ENCODE results near the gene IFI16.
A peak's percentile ranks its signal among the peaks of the same experiment; 100 is the strongest.
"Not testable (repeated sequence)": the region's sequence is repeated elsewhere in the genome, so short reads cannot be mapped to it uniquely, and the experiment has no call there.

Gene IFI16

DNA sequence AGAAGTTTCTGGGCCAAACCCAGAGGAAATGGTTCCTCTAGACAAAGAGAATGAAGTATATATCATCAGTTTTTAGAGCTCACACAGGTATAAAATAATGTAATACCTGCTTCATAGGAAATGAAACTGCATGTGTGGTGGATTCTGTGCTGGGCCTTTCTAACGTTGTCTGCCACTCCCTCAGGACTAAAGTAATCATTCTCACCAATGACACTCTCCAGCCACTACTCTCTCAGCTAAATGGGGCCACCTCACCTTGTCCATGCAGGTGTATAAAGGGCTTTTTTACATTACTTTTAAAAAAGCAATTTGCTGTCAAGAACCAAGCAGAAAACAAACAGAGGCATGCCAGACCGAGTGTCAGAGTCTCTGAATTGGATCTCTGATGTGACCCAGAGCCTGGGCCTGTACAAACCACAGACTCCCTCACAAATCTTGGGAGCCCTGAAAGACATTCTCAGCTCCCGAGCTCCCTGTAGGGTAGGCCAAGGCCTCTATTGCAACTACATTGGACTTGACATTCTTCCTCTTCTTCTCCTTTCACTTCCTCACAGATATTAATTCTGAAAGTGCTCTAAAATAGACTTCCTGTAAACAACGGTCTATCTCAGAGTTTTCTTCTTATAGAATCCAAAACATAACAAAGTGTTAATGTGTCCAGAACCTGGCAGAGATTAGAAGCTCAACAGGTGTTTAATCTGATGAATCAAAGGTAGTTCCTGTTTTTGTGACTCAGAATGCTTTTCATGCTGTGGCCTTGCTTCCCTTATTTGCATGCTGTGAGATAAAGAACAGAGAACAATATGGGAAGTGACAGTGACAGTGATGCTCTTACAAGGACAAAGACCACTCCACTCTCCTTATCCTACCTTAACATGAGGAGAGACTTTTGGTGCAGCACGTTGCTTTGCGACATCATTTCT lies 58.3 kb downstream of the IFI16 start:
- DNase-seq = no peak

DNA sequence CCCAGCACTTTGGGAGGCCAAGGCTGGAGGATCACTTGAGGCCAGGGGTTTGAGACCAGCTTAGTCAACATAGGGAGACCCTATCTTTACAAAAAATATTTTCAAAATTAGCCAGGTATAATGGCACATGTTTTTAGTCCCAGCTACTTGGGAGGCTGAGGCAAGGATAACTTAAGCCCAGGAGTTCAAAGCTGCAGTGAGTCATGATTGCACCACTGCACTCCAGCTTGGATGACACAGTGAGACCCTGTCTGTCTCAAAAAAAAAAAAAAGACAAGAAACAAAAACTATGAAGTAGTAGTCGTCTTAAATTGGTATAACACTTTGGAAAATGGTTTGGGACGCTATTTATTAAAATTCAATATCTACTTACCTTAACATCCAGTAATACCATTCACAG lies 59.2 kb downstream of the IFI16 start:
- DNase-seq = no peak

DNA sequence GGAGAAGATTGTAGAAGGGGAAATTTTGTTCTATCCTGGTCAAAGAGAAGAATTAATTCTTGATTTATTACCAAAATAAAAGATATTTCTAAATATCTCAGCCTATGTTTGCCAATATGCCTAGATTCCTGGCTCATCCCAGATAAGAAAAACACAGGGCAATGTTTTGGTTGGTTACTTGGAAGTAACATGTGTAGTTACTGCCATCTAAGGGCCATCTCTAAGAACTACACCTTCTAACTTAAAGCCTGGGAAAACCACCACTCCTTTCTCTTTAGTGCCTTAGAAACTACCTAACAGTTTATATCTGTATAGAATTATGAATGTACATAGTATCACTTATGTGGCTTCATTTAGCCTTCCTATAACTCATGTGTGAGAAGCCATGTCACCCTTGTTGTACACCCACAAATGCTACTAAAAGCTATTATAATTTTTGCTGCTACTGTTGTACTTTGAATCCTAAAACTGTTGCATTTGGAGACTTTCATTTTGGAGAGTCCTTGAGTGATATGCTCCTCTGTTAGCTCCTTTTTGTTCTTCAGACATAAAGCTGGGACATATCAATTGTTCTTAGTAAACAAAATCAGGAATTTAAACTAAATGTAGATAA lies 62.4 kb downstream of the IFI16 start:
- no peak for DNase-seq

DNA sequence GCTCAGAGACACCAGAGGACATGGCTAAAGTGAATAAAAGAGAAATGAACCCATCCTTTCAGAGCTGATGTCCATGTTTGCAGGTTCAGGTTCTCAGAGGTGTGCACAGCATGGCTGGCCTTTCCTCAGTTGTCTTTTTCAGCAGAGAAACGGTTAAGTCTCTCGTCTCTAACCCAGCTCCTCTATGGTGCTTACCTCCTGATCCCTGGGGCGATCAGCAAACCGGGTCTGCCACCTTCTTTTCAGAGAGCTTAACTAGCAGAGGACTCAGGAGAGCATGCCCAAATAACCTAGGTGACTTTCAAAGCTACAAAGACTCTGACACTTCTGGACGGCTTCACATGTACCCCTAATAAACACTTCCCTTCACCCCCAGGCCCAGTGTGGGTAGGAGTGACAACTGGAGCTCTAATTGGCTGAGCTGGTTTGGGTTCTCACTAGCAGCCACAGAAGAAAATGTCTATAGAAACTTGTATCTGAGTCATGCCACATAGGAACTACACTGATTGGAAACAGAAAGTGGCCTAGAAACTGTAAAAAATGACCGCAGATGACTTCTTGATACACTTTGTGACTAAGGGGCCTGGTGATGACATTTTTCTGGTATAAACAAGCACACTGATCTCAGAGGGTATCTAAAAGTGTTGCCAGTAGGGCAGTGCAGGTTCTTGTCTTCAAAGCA lies 66.9 kb downstream of the IFI16 start, which contains the start of gene AIM2:
AIM2 (minus strand) TSS at position 329 of the 682 bp plus-strand sequence. CDS start 3,267 bp downstream, outside the sequence.
- no peak for DNase-seq

DNA sequence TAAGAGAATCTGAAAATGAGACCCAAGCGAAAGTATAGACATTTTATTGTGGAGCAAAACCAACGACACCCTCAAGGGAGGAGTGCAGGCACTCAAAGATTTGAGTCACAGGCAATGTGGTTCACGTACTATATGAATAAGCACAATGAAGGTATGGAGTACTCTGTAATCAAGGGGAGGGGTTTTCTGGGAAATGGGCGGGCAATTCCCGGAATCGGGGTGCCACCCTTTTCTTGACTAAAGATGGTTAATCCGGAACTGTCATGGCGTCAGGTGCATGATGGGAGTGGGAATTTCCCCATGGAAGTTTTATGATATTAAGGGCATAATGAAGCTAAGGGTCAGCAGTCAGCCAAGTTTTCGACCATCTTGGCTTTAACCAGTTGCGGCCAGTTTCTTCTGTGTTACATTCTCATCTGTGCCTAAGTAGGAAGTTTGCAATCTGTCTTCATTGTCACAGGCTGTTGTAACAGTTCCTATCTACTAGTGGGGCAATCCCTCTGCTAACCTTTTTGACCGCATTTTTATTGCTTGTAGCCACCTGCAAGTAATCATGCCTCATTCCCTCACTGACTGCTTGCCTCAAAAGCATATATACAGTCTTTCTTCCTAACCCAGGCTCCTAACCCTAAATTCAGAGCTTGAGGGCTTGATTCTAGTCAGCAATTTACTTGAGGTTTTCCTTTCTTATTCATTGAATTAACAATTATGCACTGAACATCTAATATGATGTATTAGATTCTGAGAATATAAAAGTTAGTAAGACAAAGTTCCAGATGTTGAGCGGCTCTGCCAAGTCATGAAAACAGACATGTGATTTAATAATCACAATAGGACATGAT lies 67.6 kb downstream of the IFI16 start:
- no peak for DNase-seq

DNA sequence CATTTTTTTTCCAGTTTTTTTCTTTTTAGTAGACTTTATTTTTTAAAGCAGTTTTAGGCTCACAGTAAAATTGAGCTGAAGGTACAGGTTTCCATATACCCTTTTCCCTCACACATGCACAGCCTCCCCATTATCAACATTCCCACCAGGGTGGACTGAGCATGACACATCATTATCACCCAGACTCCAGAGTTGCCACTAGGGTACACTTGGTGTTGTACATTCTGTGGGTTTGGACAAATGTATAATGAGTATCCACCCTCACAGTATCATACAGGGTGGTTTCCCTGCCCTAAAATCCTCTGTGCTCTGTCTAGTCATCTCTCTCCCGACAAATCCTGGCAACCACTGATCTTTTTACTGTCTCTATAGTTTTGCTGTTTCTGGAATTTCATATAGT lies 69.8 kb downstream of the IFI16 start:
- DNase-seq = no peak

DNA sequence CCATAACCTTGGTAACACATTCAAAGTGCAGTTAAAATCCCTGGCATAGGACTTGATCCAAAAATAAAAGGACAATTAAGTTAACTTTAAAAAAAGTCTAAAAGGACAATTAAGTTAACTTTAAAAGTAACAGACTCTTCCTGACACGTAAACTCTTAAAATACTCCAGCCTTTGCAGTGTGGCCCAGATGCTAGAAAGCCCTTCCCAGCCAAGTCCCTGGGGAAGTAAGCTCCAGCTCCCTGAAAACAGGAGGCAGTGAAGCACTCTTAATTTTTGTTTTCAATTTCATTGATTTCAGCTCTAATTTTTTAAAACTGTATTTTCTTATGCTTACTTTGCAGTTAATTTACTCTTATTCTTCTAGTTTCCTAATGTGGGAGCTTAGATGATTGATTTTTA lies 71.9 kb downstream of the IFI16 start:
- no peak for DNase-seq

DNA sequence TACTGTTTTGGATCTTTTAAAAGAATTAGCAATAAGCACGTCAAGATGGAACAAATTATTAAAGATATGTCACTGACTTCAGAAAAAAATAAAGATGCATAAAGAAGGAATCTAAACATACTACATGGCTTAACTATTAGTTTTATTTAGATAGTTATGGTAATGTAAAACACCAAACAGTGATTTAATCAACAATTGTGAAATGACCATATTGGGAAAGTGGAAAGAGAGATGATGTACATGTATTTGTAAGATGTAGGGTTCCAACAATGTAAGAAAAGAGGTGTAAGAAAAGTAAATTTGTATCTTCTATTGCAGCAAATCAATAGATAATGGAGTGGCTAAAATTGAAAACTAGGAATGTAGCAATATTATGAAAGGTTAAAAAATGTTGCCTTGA lies 73.3 kb downstream of the IFI16 start:
- DNase-seq = no peak

DNA sequence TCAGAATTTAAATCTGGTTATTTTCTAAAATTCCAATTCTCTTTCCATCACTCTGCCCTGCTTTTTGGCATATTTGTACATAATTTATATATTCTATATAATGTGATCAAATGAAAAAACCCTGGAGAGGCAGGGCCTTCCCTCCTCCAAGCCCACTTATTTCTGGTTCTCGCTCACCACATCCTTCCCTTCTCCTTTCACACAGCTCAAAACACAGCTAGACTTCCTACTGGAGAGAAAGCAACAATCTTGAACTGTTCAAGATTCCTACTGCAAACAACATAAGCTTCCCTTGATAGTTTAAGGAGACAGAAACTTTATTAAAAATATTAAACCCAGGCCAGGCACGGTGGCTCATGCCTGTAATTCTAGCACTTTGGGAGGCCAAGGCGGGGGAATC lies 74.4 kb downstream of the IFI16 start:
- no peak for DNase-seq

DNA sequence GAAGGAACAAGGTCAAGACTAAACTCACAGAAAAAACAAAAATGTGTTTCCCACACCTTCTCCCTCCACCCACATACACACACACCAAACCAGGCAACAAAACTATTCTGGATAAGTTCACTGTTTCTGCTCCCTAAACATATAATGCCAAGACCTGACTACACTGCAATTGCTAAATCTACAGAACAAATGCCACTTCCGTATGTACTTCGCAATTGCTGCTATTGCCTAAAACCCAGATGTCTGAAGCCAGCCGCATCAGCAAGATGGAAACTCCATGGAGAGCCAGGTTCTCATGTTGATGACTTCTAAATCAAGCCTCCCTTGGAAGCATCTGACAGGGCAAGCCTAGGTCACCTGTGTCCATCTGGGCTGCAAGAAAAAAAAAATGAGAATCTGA lies 75.2 kb downstream of the IFI16 start:
- no peak for DNase-seq

DNA sequence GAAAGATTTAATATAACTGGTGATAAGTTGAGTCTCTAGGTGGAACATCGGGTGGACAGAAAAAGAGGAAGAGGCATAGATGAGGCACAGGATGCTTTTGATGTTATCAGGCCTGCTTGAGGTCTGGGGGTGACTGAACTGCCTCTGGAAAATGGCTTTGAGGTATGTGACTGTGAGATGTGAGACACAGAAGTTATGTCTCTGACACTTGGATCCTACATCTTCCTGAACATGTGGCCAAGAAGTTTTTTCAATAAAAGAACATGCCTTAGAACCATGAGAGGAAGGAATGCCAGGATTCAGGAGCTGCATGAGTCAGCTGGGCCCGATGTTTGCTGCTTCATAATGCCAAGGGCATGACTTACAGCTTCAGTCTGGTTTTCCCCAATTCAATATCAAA lies 78.3 kb downstream of the IFI16 start:
- no peak for DNase-seq

DNA sequence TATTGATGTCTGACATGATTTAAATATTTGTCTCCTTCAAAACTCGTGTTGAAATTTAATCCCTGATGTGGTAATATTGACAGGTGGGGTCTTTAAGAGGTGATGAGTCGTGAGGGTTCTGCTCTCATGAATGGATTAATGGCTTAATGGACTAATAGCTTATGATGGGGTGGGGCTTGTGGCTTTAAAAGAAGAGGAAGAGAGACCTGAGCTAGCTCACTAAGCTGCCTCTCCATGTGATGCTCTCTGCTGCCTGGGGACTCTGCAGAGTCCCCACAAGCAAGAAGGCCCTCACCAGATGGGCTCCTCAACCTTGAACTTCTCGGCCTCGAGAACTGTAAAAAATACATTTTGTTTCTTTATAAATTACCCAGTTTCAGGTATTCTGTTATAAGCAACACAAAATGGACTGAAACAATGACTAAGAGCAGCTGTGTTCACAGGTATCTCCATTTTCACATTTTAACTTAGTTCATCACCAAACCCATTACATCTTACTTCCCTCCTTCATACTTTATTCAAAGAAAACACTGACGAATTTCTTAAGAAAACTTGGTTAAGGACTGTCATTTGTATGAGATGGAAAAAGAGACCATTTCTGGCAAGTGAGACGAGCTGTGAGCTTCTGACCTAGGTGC lies 79.0 kb downstream of the IFI16 start:
- peak; percentile 22 for DNase-seq

DNA sequence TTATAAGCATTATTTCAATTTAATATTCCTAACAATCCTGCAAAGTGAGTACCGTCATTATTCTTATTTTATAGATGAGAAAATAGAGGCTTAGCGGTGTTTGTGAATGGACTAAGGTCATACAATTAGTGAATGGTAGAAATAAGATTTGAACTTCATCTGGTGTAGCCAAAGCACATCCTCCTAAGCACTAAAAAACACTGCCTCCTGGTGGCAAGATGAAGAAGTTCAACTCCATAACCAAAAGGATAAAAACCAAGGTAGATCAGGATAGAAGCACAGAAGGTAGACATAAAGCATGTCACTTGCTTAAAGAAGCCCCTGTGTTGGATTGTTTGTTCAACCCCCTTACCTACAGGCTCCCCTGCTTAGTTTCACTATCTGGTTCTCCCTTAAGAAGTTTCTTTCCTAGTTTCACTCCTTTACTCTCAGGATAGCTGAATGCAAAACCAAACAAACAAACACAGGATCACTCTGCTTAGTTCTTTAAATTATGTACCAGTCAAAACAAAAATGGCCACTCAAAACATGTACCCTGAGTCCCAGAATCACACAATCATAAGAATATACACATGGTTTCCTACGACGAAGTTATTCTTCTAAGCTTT lies 79.6 kb downstream of the IFI16 start:
- no peak for DNase-seq

DNA sequence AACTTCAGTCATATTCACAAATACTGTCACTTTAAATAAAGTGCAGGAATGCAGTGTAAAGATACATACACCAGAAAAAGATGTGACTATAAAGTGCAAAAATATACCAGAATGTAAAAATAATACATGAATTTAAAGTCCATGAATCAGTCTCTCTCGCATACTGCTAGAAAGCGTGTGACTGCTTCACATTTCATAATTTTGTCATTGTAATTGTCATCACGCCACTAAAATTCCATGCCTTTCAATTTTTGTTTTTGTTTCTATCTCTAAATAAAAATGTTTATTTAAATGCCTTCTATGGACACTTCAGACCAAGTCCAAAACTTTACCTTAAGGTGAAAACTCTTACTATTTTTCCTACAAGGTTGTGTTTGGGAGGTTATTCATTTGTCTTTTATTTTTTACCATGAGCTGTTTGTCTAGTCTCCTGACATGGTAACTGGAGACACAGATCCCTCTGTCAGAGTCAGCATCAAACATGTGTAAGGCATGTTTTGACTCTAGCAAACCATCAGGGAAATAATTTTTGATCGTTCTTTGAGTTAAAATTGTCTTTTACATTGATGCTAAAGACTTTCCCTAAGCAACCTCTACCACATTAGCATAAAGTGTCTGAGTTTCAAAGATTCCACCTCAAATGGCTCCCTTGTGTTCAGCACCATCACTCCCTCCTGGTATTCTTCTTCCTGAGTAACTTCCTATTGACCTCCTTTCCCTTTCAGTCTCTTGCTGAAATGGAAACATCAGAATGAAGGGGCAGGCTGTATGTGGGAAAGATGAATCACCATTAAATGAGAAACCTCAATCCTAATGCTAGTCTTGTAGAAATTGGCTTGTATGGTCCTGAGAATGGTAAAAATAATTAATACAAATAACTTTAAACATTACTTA lies 80.8 kb downstream of the IFI16 start:
- DNase-seq = no peak

DNA sequence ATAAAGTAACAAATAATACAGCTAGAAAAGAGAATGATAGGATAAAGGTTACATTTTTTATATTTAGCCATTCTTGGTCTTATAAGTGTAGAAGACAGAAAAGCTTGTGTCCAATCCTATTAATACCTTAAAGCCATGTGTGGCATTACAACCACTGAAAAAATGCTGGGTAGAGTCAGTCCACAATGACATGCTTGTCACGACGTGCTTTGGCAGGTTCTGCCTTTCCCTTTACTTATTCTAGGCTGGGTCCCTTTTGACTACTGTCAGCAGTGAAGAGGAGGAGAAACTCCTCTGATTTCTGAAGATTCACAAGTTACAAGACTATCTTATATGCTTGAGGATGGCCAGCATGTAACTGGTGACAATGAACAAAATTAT lies 81.5 kb downstream of the IFI16 start:
- no peak for DNase-seq

DNA sequence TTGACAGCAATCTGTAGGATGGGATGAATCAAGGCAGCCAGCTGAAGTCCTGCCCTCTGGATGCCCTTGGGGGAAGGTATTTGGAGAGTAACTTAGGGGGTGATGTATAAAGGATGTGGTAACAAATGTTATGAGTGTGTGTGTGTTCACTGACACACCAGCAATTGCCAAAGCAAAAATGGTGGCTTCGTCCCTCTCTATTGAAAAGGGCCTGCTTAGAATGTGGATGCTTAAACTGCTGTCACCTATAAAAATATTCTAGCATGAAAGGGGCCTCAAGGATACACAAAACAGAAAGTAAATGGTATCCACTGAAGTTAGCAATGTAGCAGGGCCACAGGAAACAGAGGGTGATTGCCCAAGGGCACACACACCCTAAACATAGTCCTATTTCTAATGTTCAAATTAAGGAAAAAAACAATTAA lies 81.9 kb downstream of the IFI16 start:
- DNase-seq = no peak

DNA sequence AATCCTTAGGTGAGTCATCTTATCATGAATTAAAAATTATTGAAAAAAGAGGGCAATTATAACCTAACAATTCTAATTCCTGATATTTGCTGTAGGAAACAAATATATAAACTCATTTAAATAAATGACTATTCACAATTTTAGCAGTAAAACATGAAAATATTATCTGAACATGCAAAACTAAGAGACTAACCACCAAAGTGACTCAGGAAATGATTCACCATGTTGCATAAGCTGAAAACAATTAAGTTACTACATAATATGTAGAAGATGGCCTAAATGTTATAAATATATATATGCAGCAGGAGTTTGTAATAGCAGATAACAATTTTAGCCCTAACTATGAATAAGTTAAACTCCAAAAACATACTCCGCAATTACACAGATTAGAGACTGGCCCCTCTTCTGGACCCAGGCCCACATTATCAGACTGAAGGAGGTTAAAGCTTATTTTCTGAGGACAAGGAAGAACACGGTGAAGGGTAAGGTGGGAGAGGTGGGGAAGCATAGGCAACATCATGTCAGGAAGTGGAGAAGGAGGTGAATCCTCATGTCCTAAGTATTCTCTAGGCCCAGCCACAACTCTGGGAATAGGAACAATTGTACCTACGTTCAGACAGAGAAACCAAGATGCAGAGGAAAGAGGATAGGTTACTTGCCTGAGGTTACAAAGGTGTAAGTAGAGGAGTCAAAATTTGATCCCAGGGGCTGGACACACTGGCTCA lies 82.5 kb downstream of the IFI16 start:
- no peak for DNase-seq

DNA sequence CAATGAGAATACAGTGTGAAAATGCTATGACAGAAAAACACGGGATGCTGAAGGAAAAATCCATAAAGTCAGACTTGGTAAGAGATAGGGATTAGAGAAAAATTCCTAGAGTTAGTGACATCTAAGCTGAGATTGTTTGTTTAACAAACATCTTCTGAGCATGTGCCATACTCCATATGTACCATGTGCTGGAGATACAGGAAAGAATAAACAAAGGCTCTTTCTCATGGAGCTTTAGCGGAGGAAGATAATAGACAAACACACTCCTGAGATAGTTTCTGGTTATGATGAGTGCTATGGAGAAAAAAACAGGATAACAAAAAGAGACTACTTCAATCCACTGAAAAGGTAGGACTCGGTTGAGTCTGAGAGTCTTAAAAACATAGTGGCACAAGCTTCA lies 88.9 kb downstream of the IFI16 start:
- DNase-seq = no peak

DNA sequence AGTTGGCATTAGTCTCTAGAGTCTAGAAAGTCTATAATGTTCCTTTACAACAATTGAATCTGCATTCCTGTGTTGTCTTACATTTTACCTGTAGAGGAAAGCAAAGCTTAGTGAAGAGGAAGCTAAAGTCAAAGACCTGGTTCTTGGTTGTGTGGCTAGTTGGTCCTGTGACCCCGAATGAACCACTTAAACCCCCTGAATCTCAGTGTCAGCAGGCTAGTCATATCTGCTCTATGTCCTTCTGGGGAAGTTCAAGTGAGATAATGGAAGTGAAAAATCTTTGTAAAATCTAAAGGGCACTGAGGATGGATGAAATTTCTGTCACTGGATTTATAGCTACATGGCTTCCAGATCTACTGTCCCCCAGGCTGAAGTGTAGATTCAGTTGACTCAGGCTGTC lies 90.9 kb downstream of the IFI16 start:
- DNase-seq = no peak

DNA sequence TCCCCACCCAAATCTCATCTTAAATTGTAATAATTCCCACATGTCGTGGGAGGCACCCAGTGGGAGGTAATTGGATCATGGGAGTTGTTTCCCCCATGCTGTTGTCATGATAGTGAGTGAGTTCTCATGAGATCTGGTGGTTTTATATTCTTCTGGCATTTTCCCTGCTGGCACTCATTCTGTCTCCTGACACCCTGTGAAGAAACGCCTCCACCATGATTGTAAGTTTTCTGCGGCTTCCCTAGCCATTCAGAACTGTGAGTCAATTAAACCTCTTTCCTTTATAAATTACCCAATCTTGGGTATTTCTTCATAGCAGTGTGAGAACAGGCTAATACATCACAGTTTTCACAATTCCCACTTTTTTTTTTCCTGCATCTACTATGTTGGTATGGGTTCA lies 93.3 kb downstream of the IFI16 start:
- DNase-seq = not testable (repeated sequence)
